Endothelial cell of umbilical vein (primary cell): ENCODE data around the gene CLINT1. TPM values are rescaled to one million over a fixed set of nuclear protein-coding genes. Genes with fewer than 3 reads are reported as not detected.

Source experiments
- BruUV-seq: library from RNA; stranded (reverse); fragments of 400-500 nt; replicated peaks from 2 replicates; lab custom pipeline; 2021; lab: Mats Ljungman, UMichigan
- CTCF ChIA-PET: fragments of 300-600, 350-600 bp; sonication (Branson Sonifier 250); formaldehyde crosslinking; loops from one replicate; lab custom pipeline; 2021; ENCODE audit warnings: antibody characterized with exemption, inconsistent platforms; lab: Charles Lee
- POLR2A ChIA-PET: fragments of 300-600, 350-600 bp; sonication (Branson Sonifier 250); formaldehyde crosslinking; loops from one replicate; lab custom pipeline; 2021; ENCODE audit warnings: antibody characterized with exemption, inconsistent platforms; lab: Charles Lee
- DNase-seq: peaks from one replicate; pipeline ENCODE4 v3.0.0-alpha.2; 2011; ENCODE audit warnings: low read depth, low spot score
- FAIRE-seq: peaks from 2 replicates; lab custom pipeline; 2011; peaks lifted over from hg19 to GRCh38; lab: Jason Lieb, UNC
- H2AFZ ChIP-seq: 2 replicates; pipeline ENCODE4 v1.6.0; 2012; ENCODE audit warnings: low read depth, low read length, control low read depth, inconsistent platforms
- H3K27ac ChIP-seq: 2 replicates; pipeline ENCODE4 v1.5.1; 2011; ENCODE audit warnings: low read depth, mild to moderate bottlenecking, control low read depth, low read length, moderate library complexity; ENCODE audit not compliant: insufficient read depth
- H3K27me3 ChIP-seq, 2 experiments: 2 replicates each; pipeline versions ENCODE4 v1.6.0 to v1.6.1; 2011; ENCODE audit warnings: low read length in 2 of 2, mixed read lengths in 1 of 2; ENCODE audit not compliant: control insufficient read depth in 2 of 2, insufficient read depth in 2 of 2
- H3K36me3 ChIP-seq, 2 experiments: 2 replicates in 1 of 2; 3 replicates in 1 of 2; pipeline ENCODE4 v1.5.1; 2011; ENCODE audit warnings: low read length in 2 of 2, mild to moderate bottlenecking in 1 of 2, moderate library complexity in 1 of 2; ENCODE audit not compliant: control insufficient read depth in 2 of 2, insufficient read depth in 2 of 2; ENCODE audit errors: extremely low read depth in 1 of 2
- H3K4me1 ChIP-seq: 3 replicates; pipeline ENCODE4 v1.5.1; 2011; ENCODE audit warnings: mild to moderate bottlenecking, low read length; ENCODE audit not compliant: control insufficient read depth, insufficient read depth; ENCODE audit errors: extremely low read depth
- H3K4me2 ChIP-seq: 2 replicates; pipeline ENCODE4 v1.6.1; 2011; ENCODE audit warnings: low read length, control low read depth, mixed read lengths; ENCODE audit not compliant: insufficient read depth
- H3K4me3 ChIP-seq, 3 experiments: fragments of 200-600 bp in 1 of 3; sonication (generic), shearing (Covaris generic) in 1 of 3; replicated peaks in 1 of 3; 2 replicates each; pipeline ENCODE4 v1.5.1; 2011 to 2016; ENCODE audit warnings: control low read depth in 3 of 3, low read length in 3 of 3, mild to moderate bottlenecking in 2 of 3, inconsistent platforms in 1 of 3, low read depth in 1 of 3, moderate library complexity in 1 of 3; ENCODE audit not compliant: insufficient read depth in 1 of 3
- H3K79me2 ChIP-seq: 2 replicates; pipeline ENCODE4 v1.6.0; 2012; ENCODE audit warnings: low read length, inconsistent platforms; ENCODE audit not compliant: control insufficient read depth, insufficient read depth
- H3K9ac ChIP-seq: replicated peaks from 2 replicates; pipeline ENCODE3; 2011; ENCODE audit warnings: low read length, control low read depth; ENCODE audit not compliant: insufficient read depth; ENCODE audit errors: extremely low read depth
- H3K9me1 ChIP-seq: replicated peaks from 3 replicates; pipeline ENCODE4 v1.6.0; 2011; ENCODE audit warnings: mild to moderate bottlenecking, low read length; ENCODE audit not compliant: control insufficient read depth, insufficient read depth; ENCODE audit errors: extremely low read depth
- H3K9me3 ChIP-seq: replicated peaks from 2 replicates; pipeline ENCODE4 v1.5.1; 2012; ENCODE audit warnings: low read length, inconsistent platforms; ENCODE audit not compliant: control insufficient read depth, insufficient read depth
- H4K20me1 ChIP-seq: replicated peaks from 2 replicates; pipeline ENCODE3; 2011; ENCODE audit warnings: mild to moderate bottlenecking, low read length; ENCODE audit not compliant: control insufficient read depth, insufficient read depth; ENCODE audit errors: extremely low read depth
- CTCF ChIP-seq, 2 donors: IDR thresholded peaks; 1 replicate in 1 of 2; 2 replicates in 1 of 2; pipeline ENCODE4 v1.5.1; 2011; ENCODE audit warnings: low read length in 2 of 2, mild to moderate bottlenecking in 2 of 2, moderate library complexity in 2 of 2, control low read depth in 1 of 2, inconsistent platforms in 1 of 2, low read depth in 1 of 2; ENCODE audit not compliant: insufficient read depth in 1 of 2; ENCODE audit errors: extremely low read depth in 1 of 2
- EZH2 ChIP-seq: IDR thresholded peaks from 2 replicates; pipeline ENCODE4 v1.6.1; 2012; ENCODE audit warnings: borderline replicate concordance, low read depth, mild to moderate bottlenecking, moderate library complexity, low read length, inconsistent platforms; ENCODE audit not compliant: severe bottlenecking
- FOS ChIP-seq: IDR thresholded peaks from 2 replicates; pipeline ENCODE4 v1.6.1; 2011; ENCODE audit warnings: mild to moderate bottlenecking, low read length, moderate library complexity, borderline replicate concordance; ENCODE audit not compliant: insufficient read depth
- GATA2 ChIP-seq: IDR thresholded peaks from 2 replicates; pipeline ENCODE4 v1.7.0; 2011; ENCODE audit warnings: low read depth, mild to moderate bottlenecking, moderate library complexity, mixed read lengths, low read length; ENCODE audit not compliant: insufficient read length, insufficient read depth
- JUN ChIP-seq: IDR thresholded peaks from 2 replicates; pipeline ENCODE4 v1.6.1; 2011; ENCODE audit warnings: borderline replicate concordance, low read depth; ENCODE audit not compliant: insufficient read length, insufficient read depth
- MAX ChIP-seq: IDR thresholded peaks from 2 replicates; pipeline ENCODE4 v1.6.1; 2011; ENCODE audit not compliant: insufficient read depth, insufficient read length
- MYC ChIP-seq: IDR thresholded peaks from one replicate; pipeline ENCODE4 v1.6.1; 2011; ENCODE audit warnings: mild to moderate bottlenecking, low read depth, low read length
- POLR2A ChIP-seq: IDR thresholded peaks from 2 replicates; pipeline ENCODE4 v1.6.1; 2012; ENCODE audit warnings: low read depth, mild to moderate bottlenecking, control low read depth, low read length
- POLR2AphosphoS5 ChIP-seq: IDR thresholded peaks from 2 replicates; pipeline ENCODE4 v1.6.1; 2012; ENCODE audit warnings: low read depth, mild to moderate bottlenecking, control low read depth, low read length, moderate library complexity; ENCODE audit not compliant: insufficient read depth
- dilution Hi-C: fragments of 300-500 bp; cut with MboI; formaldehyde crosslinking; loops from one replicate; pipeline ENCODE4 v1.15.0; 2019; ENCODE audit warnings: low sequenced_read_pairs; ENCODE audit not compliant: extremely low pct_ligation_motif_present
- intact Hi-C: fragments of 100-400 bp; cut with micrococcal nuclease; formaldehyde crosslinking; loops from one replicate; pipeline ENCODE4 v1.10.0; 2022
- polyA plus RNA-seq, 4 experiments: library from polyadenylated mRNA; depleted of rRNA in 3 of 4; stranded (reverse) in 3 of 4; unstranded in 1 of 4; fragments of >200 nt; gene quantifications; 2 replicates each; pipeline versions ENCODE4 v1.2.1 to v1.2.3, GENCODE V29; 2011 to 2012; ENCODE audit warnings: missing spikeins in 1 of 4
- total RNA-seq: library from RNA; stranded (reverse); gene quantifications from 2 replicates; pipeline ENCODE4 v1.2.3, GENCODE V29; 2021

CLINT1 gene
- total and polyA plus RNA-seq, 2 donors (not counting 3 experiments of a cell fraction or from before 2014, with no cell fraction given): 76.6 to 158 TPM

GRCh38 chr5:157802736-157803135 lies 56.2 kb downstream of the CLINT1 start:
- FAIRE-seq (no peak), DNase-seq (no peak)
- H3K9me3 ChIP-seq: no peaks in the 10 kb centered on the region
- H4K20me1 ChIP-seq: no peaks in the 10 kb centered on the region
- peaks cover 5% of the 10 kb centered on the region for H3K4me1 ChIP-seq
- H3K36me3 ChIP-seq: peaks cover 2 to 14% of the 10 kb centered on the region in 2 experiments
- H3K9ac ChIP-seq: no peak overlapping the region
- CTCF ChIA-PET: no interaction called here
- H3K27ac ChIP-seq: no peak overlapping the region
- TF ChIP-seq GATA2 (no peak), CTCF (IDR thresholded peaks at IDR 0.05; ENCODE audit: extremely low read depth in 1 of 2, insufficient read depth in 1 of 2, low read depth in 1 of 2, low read length in 2 of 2) (no peak), FOS (no peak), MAX (no peak), JUN (no peak), MYC (no peak), EZH2 (no peak), POLR2AphosphoS5 (no peak), POLR2A (no peak)
- dilution Hi-C loops (no loop called here), intact Hi-C loops (no loop called here)
- H3K4me3 ChIP-seq: no peak overlapping the region
- no TSS peak for BruUV-seq
- H3K4me2 ChIP-seq: no peak overlapping the region
- POLR2A ChIA-PET: no interaction called here
- no peak overlapping the region for H2AFZ ChIP-seq
- no peaks in the 10 kb centered on the region for H3K79me2 ChIP-seq
- no peaks in the 10 kb centered on the region for H3K27me3 ChIP-seq
- H3K9me1 ChIP-seq: no peaks in the 10 kb centered on the region
